IPS-15b (cell line): Measurements from ENCODE around the gene ADGRA3.
"Not testable (repeated sequence)": the region's sequence is repeated elsewhere in the genome, so short reads cannot be mapped to it uniquely, and the experiment has no call there.

Experiments
- H3K27me3 ChIP-seq: one replicate; pipeline ENCODE4 v1.6.1; 2013; ENCODE audit warnings: low read length; ENCODE audit not compliant: control insufficient read depth, insufficient read depth
- H3K36me3 ChIP-seq: one replicate; pipeline ENCODE4 v1.6.1; 2013; ENCODE audit warnings: low read length; ENCODE audit not compliant: control insufficient read depth, insufficient read depth
- H3K4me1 ChIP-seq: one replicate; pipeline ENCODE4 v1.6.1; 2013; ENCODE audit warnings: mild to moderate bottlenecking, low read length; ENCODE audit not compliant: control insufficient read depth, insufficient read depth
- H3K4me3 ChIP-seq: one replicate; pipeline ENCODE4 v1.5.1; 2013; ENCODE audit warnings: low read depth, low read length
- H3K9ac ChIP-seq: one replicate; pipeline ENCODE4 v1.6.1; 2013; ENCODE audit warnings: low read depth, mild to moderate bottlenecking, low read length
- H3K9me3 ChIP-seq: one replicate; pipeline ENCODE4 v1.6.1; 2013; ENCODE audit warnings: mild to moderate bottlenecking, low read length; ENCODE audit not compliant: control insufficient read depth, insufficient read depth

Gene ADGRA3

GRCh38 chr4:22476011-22476410 lies 39.9 kb downstream of the ADGRA3 start:
- no peak overlapping the region for H3K4me3 ChIP-seq
- H3K36me3 ChIP-seq, result no peaks in the 10 kb centered on the region
- H3K27me3 ChIP-seq, result no peaks in the 10 kb centered on the region
- no peak overlapping the region for H3K9ac ChIP-seq
- H3K9me3 ChIP-seq, result no peaks in the 10 kb centered on the region
- peaks cover 11% of the 10 kb centered on the region for H3K4me1 ChIP-seq

- not testable (repeated sequence) for H3K4me1 ChIP-seq, H3K27me3 ChIP-seq, H3K36me3 ChIP-seq, H3K9ac ChIP-seq, H3K9me3 ChIP-seq, H3K4me3 ChIP-seq
These were observed 40.6 kb downstream of the ADGRA3 start for GRCh38 chr4:22475311-22475646.

DNA sequence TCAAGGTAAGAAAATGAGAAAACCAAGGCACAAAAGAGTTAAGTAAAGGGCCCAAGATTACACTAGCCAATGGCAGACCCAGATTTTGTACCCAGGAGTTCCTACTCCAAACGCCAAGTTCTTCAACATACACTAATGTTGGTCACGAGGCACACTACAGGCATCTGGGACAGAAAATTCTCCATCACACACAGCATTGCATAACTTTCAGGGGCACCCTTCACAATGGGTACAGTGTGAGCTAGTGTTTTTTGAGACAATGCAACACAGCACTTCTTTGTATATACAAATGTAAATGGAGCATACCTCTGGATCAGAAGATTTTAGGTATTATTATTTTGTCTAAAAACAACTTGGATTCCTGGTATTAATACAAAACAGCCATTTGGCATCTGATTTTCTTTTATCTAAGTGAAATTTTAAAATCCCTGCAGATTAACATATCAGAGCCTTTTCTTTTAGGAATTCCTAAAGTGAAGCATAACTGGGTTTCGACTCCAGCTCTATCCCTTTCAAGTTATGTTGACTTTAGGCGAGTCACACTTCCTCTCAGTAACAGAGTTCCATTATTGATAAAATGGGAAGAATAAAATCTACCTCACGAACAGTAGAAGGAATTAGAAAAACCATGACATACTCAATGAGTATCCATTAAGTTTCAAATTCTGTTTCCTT lies 41.1 kb downstream of the ADGRA3 start:
- H3K4me3 ChIP-seq, result no peak overlapping the region
- no peaks in the 10 kb centered on the region for H3K27me3 ChIP-seq
- peaks cover 9% of the 10 kb centered on the region for H3K4me1 ChIP-seq
- H3K9me3 ChIP-seq, result no peaks in the 10 kb centered on the region
- H3K9ac ChIP-seq, result no peak overlapping the region
- H3K36me3 ChIP-seq, result peaks cover 3% of the 10 kb centered on the region

DNA sequence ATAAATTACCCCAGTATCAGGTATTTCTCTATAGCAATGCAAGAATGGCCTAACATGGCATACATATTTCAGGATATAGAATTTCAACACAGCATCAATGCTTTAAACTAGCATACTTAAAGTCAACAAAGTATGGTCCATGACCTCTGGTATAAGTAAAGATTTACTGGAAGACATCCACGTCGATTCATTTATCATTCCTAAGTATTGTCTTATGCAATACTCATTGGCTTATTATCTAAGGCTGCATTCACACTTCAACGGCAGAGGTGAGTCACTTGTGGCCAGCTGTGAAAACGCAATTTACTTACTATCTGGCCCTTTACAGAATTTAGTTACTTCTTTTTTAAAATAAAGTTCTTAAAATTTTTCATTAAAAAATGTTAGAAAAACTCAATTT lies 42.6 kb downstream of the ADGRA3 start:
- H3K9ac ChIP-seq, result no peak overlapping the region
- H3K36me3 ChIP-seq, result peaks cover 3% of the 10 kb centered on the region
- peaks cover 9% of the 10 kb centered on the region for H3K4me1 ChIP-seq
- H3K9me3 ChIP-seq, result no peaks in the 10 kb centered on the region
- no peak overlapping the region for H3K4me3 ChIP-seq
- H3K27me3 ChIP-seq, result no peaks in the 10 kb centered on the region

GRCh38 chr4:22471999-22472461 lies 43.8 kb downstream of the ADGRA3 start:
- Histone ChIP-seq H3K36me3 (peaks cover 3% of the 10 kb centered on the region), H3K4me3 (no peak overlapping the region), H3K9me3 (no peaks in the 10 kb centered on the region), H3K9ac (no peak overlapping the region), H3K27me3 (no peaks in the 10 kb centered on the region), H3K4me1 (peaks cover 9% of the 10 kb centered on the region)

GRCh38 chr4:22471419-22471818 lies 44.4 kb downstream of the ADGRA3 start:
- Histone ChIP-seq H3K27me3 (no peaks in the 10 kb centered on the region), H3K36me3 (peaks cover 3% of the 10 kb centered on the region)

GRCh38 chr4:22466581-22466980 lies 49.3 kb downstream of the ADGRA3 start:
- H3K9me3 ChIP-seq, result no peaks in the 10 kb centered on the region
- no peaks in the 10 kb centered on the region for H3K27me3 ChIP-seq
- no peak overlapping the region for H3K4me3 ChIP-seq
- H3K4me1 ChIP-seq, result no peaks in the 10 kb centered on the region
- H3K36me3 ChIP-seq, result peaks cover 5% of the 10 kb centered on the region
- H3K9ac ChIP-seq, result no peak overlapping the region

More at GRCh38 chr4:22471419-22471818, 44.4 kb downstream of the ADGRA3 start:
- peaks cover 9% of the 10 kb centered on the region for H3K4me1 ChIP-seq
- H3K9me3 ChIP-seq, result no peaks in the 10 kb centered on the region
- no peak overlapping the region for H3K9ac ChIP-seq
- H3K4me3 ChIP-seq, result no peak overlapping the region

- Histone ChIP-seq H3K4me3 (no peak overlapping the region), H3K9ac (no peak overlapping the region), H3K9me3 (no peaks in the 10 kb centered on the region), H3K4me1 (no peaks in the 10 kb centered on the region), H3K27me3 (no peaks in the 10 kb centered on the region), H3K36me3 (peaks cover 5% of the 10 kb centered on the region)
These were observed 49.9 kb downstream of the ADGRA3 start for GRCh38 chr4:22465996-22466395.

DNA sequence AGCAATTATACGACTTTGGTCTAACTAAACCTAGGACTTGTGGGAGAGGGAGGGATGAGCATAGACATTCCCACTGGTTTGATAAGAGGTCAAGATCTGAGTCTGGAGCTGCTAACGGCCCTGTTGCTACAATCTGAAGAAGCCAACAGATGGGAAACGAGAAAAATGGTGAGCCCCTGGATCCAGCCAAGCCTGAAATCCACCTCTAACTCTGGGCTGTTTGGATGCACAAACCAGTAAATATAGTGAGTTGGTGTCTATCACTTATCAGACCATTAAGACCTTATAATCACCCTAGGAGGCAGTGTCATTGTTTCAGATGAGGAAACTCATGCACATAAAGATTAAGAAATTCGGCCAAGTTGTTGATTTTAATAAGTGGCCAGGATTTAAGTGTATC lies 50.5 kb downstream of the ADGRA3 start:
- Histone ChIP-seq H3K4me1 (no peaks in the 10 kb centered on the region), H3K27me3 (no peaks in the 10 kb centered on the region), H3K9ac (no peak overlapping the region), H3K9me3 (no peaks in the 10 kb centered on the region), H3K4me3 (no peak overlapping the region), H3K36me3 (peaks cover 3% of the 10 kb centered on the region)

DNA sequence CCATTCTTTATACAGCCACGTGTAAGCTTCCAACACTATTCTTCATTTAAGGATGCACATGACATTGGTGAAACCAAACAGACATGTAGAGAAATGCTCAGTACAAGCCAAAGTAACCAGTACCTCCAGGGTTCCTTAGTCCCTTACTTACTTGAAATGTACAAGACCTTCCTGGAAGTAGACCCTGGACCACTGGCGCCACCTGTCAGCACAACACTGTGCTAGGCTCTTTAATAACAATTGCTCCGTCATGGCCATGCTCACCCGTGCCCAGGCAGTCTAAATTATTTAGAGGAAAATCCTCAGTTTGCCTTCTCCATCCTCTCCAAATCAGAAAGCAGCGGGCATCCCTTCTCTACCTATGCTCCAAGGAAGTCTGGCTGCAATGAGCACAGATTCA lies 52.7 kb downstream of the ADGRA3 start:
- Histone ChIP-seq H3K4me1 (no peaks in the 10 kb centered on the region), H3K27me3 (no peaks in the 10 kb centered on the region), H3K9me3 (no peaks in the 10 kb centered on the region), H3K9ac (no peak overlapping the region), H3K36me3 (peaks cover 2% of the 10 kb centered on the region), H3K4me3 (no peak overlapping the region)

- Histone ChIP-seq H3K9ac (no peak overlapping the region), H3K4me3 (no peak overlapping the region), H3K4me1 (no peaks in the 10 kb centered on the region), H3K9me3 (no peaks in the 10 kb centered on the region), H3K36me3 (peaks cover 2% of the 10 kb centered on the region), H3K27me3 (no peaks in the 10 kb centered on the region)
These were observed 53.2 kb downstream of the ADGRA3 start for GRCh38 chr4:22462688-22463087.

DNA sequence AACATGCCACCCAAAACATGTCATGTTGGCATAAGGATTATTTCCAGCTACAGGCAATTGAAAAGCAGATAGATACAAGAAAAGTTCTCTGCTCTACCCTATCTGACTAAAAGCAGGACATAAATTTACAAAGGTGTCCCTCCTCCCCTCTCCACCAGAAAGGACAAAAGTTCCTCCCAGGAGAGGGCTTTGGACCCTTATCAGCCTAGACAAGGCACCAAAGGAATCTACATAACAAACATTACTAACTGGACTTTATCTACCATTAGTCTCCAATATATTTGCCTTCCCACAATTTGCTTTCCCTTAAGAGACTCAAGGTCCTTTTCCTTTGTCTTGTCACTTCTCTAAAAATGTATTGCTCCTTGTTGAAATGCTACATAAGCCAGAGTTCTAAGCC lies 55.6 kb downstream of the ADGRA3 start:
- no peaks in the 10 kb centered on the region for H3K36me3 ChIP-seq
- H3K9me3 ChIP-seq, result no peaks in the 10 kb centered on the region
- H3K4me3 ChIP-seq, result no peak overlapping the region
- no peak overlapping the region for H3K9ac ChIP-seq
- H3K4me1 ChIP-seq, result no peaks in the 10 kb centered on the region
- no peaks in the 10 kb centered on the region for H3K27me3 ChIP-seq
